OCI-LY1 (cell line): Measurements from ENCODE around the gene SUN1.

Source experiments
- H2AFZ ChIP-seq: fragments of 200-600 bp; sonication (generic), shearing (Covaris generic); 2 replicates; pipeline ENCODE4 v1.6.0; 2014; ENCODE audit warnings: antibody characterized with exemption, mild to moderate bottlenecking, low read length
- H3F3A ChIP-seq: fragments of 200-600 bp; sonication (generic), shearing (Covaris generic); 2 replicates; pipeline ENCODE4 v1.6.0; 2014; ENCODE audit warnings: mild to moderate bottlenecking, antibody characterized with exemption, low read length, moderate library complexity; ENCODE audit not compliant: insufficient read depth
- H3K27ac ChIP-seq: fragments of 200-600 bp; sonication (generic); 2 replicates; pipeline ENCODE4 v1.5.1; 2014; ENCODE audit warnings: low read length, mixed run types, mild to moderate bottlenecking, low read depth; ENCODE audit not compliant: poor library complexity, severe bottlenecking
- H3K27me3 ChIP-seq: fragments of 200-600 bp; sonication (generic); 2 replicates; pipeline ENCODE4 v1.6.0; 2014; ENCODE audit warnings: antibody characterized with exemption, mild to moderate bottlenecking, low read length, moderate library complexity; ENCODE audit not compliant: insufficient read depth
- H3K36me3 ChIP-seq: fragments of 200-600 bp; sonication (generic); 2 replicates; pipeline ENCODE4 v1.6.1; 2014; ENCODE audit warnings: mild to moderate bottlenecking, antibody characterized with exemption, low read length, moderate library complexity, mixed read lengths; ENCODE audit not compliant: insufficient read depth
- H3K4me1 ChIP-seq: fragments of 200-600 bp; sonication (generic); 2 replicates; pipeline ENCODE4 v1.5.1; 2014; ENCODE audit warnings: mild to moderate bottlenecking, low read length, moderate library complexity; ENCODE audit not compliant: insufficient read depth, severe bottlenecking
- H3K4me2 ChIP-seq: fragments of 200-600 bp; sonication (generic), shearing (Covaris generic); 2 replicates; pipeline ENCODE4 v1.6.1; 2014; ENCODE audit warnings: low read length
- H3K4me3 ChIP-seq: fragments of 200-600 bp; sonication (generic); 2 replicates; pipeline ENCODE4 v1.5.1; 2014; ENCODE audit warnings: low read length, low read depth, mild to moderate bottlenecking, mixed read lengths; ENCODE audit not compliant: poor library complexity, severe bottlenecking
- H3K79me2 ChIP-seq: fragments of 200-600 bp; shearing (Covaris generic); 2 replicates; pipeline ENCODE4 v1.6.1; 2016; ENCODE audit warnings: mixed run types, low read length, mixed read lengths; ENCODE audit not compliant: insufficient read depth
- H3K9ac ChIP-seq: fragments of 200-600 bp; sonication (generic), shearing (Covaris generic); 2 replicates; pipeline ENCODE4 v1.6.1; 2014; ENCODE audit warnings: mild to moderate bottlenecking, low read length, mixed read lengths
- H3K9me2 ChIP-seq: fragments of 200-600 bp; sonication (generic), shearing (Covaris generic); 2 replicates; pipeline ENCODE4 v1.6.1; 2014; ENCODE audit warnings: low read depth, mild to moderate bottlenecking, low read length, mixed read lengths
- H3K9me3 ChIP-seq: fragments of 200-600 bp; shearing (Covaris generic); 2 replicates; pipeline ENCODE4 v1.6.1; 2014; ENCODE audit warnings: low read length, mixed read lengths
- H4K20me1 ChIP-seq: fragments of 200-600 bp; sonication (generic), shearing (Covaris generic); 2 replicates; pipeline ENCODE4 v1.6.0; 2016; ENCODE audit warnings: mild to moderate bottlenecking, low read length; ENCODE audit not compliant: insufficient read depth
- CTCF ChIP-seq: fragments of 200-600 bp; sonication (generic), shearing (Covaris generic); IDR thresholded peaks from 2 replicates; pipeline ENCODE4 v1.5.1; 2017; ENCODE audit warnings: mild to moderate bottlenecking, antibody characterized with exemption, low read length, moderate library complexity, mixed read lengths
- EZH2 ChIP-seq: fragments of 200-600 bp; sonication (generic), shearing (Covaris generic); IDR thresholded peaks from 2 replicates; pipeline ENCODE4 v1.8.0; 2017; ENCODE audit warnings: borderline replicate concordance, mixed run types, mild to moderate bottlenecking, antibody characterized with exemption, low read length, moderate library complexity, mixed read lengths

SUN1 gene

GRCh38 chr7:837001-837400 lies 4.7 kb downstream of the SUN1 start:
- H3K9me3 ChIP-seq: no peaks in the 10 kb centered on the region
- H3K27me3 ChIP-seq: no peaks in the 10 kb centered on the region
- H3K27ac ChIP-seq: no peak overlapping the region
- TF ChIP-seq EZH2 (no peak), CTCF (no peak)
- H3K4me2 ChIP-seq: no peak overlapping the region
- H3K36me3 ChIP-seq: peaks cover 36% of the 10 kb centered on the region
- H3K4me1 ChIP-seq: peaks cover 5% of the 10 kb centered on the region
- no peaks in the 10 kb centered on the region for H4K20me1 ChIP-seq
- no peaks in the 10 kb centered on the region for H3F3A ChIP-seq
- H3K9me2 ChIP-seq: no peaks in the 10 kb centered on the region
- no peak overlapping the region for H2AFZ ChIP-seq
- H3K79me2 ChIP-seq: peaks cover 9% of the 10 kb centered on the region; the same call in 1 of the 2 replicates
- no peak overlapping the region for H3K9ac ChIP-seq
- no peak overlapping the region for H3K4me3 ChIP-seq

GRCh38 chr7:840001-840600 lies 7.8 kb downstream of the SUN1 start:
- Histone ChIP-seq H3K9ac (no peak overlapping the region), H3K4me3 (no peak overlapping the region), H3K36me3 (peaks cover 57% of the 10 kb centered on the region), H3K4me2 (no peak overlapping the region), H3K79me2 (no peaks in the 10 kb centered on the region), H3K9me3 (no peaks in the 10 kb centered on the region), H3K4me1 (no peaks in the 10 kb centered on the region), H2AFZ (no peak overlapping the region), H4K20me1 (no peaks in the 10 kb centered on the region), H3F3A (no peaks in the 10 kb centered on the region), H3K27me3 (no peaks in the 10 kb centered on the region), H3K9me2 (no peaks in the 10 kb centered on the region), H3K27ac (no peak overlapping the region)
- TF ChIP-seq EZH2: no peak
- TF ChIP-seq CTCF: no peak

- H3K4me2 ChIP-seq: no peak overlapping the region
- no peaks in the 10 kb centered on the region for H3K4me1 ChIP-seq
- H2AFZ ChIP-seq: no peak overlapping the region
- H3K36me3 ChIP-seq: peaks cover 53% of the 10 kb centered on the region
- no peaks in the 10 kb centered on the region for H4K20me1 ChIP-seq
- no peak overlapping the region for H3K4me3 ChIP-seq
- H3K9ac ChIP-seq: no peak overlapping the region
- H3K9me3 ChIP-seq: no peaks in the 10 kb centered on the region
- no peaks in the 10 kb centered on the region for H3K9me2 ChIP-seq
- H3K27me3 ChIP-seq: no peaks in the 10 kb centered on the region
- no peak overlapping the region for H3K27ac ChIP-seq
- TF ChIP-seq CTCF: no peak
- no peak for TF ChIP-seq EZH2
- no peaks in the 10 kb centered on the region for H3F3A ChIP-seq
- no peaks in the 10 kb centered on the region for H3K79me2 ChIP-seq
These were observed 9.7 kb downstream of the SUN1 start for GRCh38 chr7:841943-842342.
